GM12864 (cell line): Measurements from ENCODE around the gene NLRC5.
"Not testable (repeated sequence)": the region's sequence is repeated elsewhere in the genome, so short reads cannot be mapped to it uniquely, and the experiment has no call there.

Source experiments
- DNase-seq: peaks from one replicate; pipeline ENCODE4 v3.0.0-alpha.2; 2011; ENCODE audit warnings: low read depth
- H3K4me3 ChIP-seq: 2 replicates; pipeline ENCODE4 v1.5.1; 2011; ENCODE audit warnings: mild to moderate bottlenecking, low read depth, low read length, control low read depth
- CTCF ChIP-seq: IDR thresholded peaks from 2 replicates; pipeline ENCODE4 v1.5.1; 2011; ENCODE audit warnings: low read depth, mild to moderate bottlenecking, moderate library complexity, low read length, control low read depth, inconsistent platforms; ENCODE audit errors: missing control alignments

NLRC5 gene

GRCh38 chr16:56988161-56988947 lies 1.0 kb upstream of the NLRC5 start:
- H3K4me3 ChIP-seq: peak overlapping the region; percentile 72
- DNase-seq: no peak
- no peak for TF ChIP-seq CTCF

GRCh38 chr16:56989988-56990387 lies 631 bp downstream of the NLRC5 start:
- peak overlapping the region; percentile 72 for H3K4me3 ChIP-seq
- TF ChIP-seq CTCF: no peak
- no peak for DNase-seq

- TF ChIP-seq CTCF: no peak
- DNase-seq: no peak
- H3K4me3 ChIP-seq: peak overlapping the region; percentile 72
Observed at GRCh38 chr16:56990407-56991286, 1.3 kb downstream of the NLRC5 start.

GRCh38 chr16:56992431-56992830 lies 3.1 kb downstream of the NLRC5 start:
- not testable (repeated sequence) for H3K4me3 ChIP-seq, DNase-seq

GRCh38 chr16:56993204-56993603 lies 3.8 kb downstream of the NLRC5 start:
- no peak for TF ChIP-seq CTCF
- no peak for DNase-seq
- H3K4me3 ChIP-seq: no peak overlapping the region

GRCh38 chr16:56994311-56994710 lies 5.0 kb downstream of the NLRC5 start:
- no peak for DNase-seq
- H3K4me3 ChIP-seq: no peak overlapping the region
- TF ChIP-seq CTCF: no peak

- DNase-seq: no peak
- H3K4me3 ChIP-seq: no peak overlapping the region
- no peak for TF ChIP-seq CTCF
Observed at GRCh38 chr16:56995136-56995805, 5.9 kb downstream of the NLRC5 start.
